Esophagus squamous epithelium (tissue), 5 donors: ENCODE results near the gene GABRA5. TPM values are rescaled to one million over a fixed set of nuclear protein-coding genes. Genes with fewer than 3 reads are reported as not detected.

Experiments used
- DNase-seq: peaks from one replicate; lab custom pipeline; 2025; lab: John Stamatoyannopoulos, UW
- H3K27ac ChIP-seq, 4 donors: fragments of 200-600 bp; sonication (generic); one replicate each; pipeline ENCODE4 v1.5.1; 2016 to 2019; ENCODE audit warnings: mild to moderate bottlenecking in 1 of 4
- H3K27me3 ChIP-seq, 4 donors: fragments of 200-600 bp; sonication (generic); 1 replicate in 3 of 4; 2 replicates in 1 of 4; pipeline versions ENCODE4 v1.5.1 to v1.6.0; 2017 to 2021; ENCODE audit warnings: antibody characterized with exemption in 1 of 4
- H3K36me3 ChIP-seq, 3 donors: fragments of 200-600 bp; sonication (generic); one replicate each; pipeline ENCODE4 v1.5.1; 2016 to 2019
- H3K4me1 ChIP-seq, 3 donors: fragments of 200-600 bp; sonication (generic); one replicate each; pipeline ENCODE4 v1.5.1; 2017 to 2019
- H3K4me3 ChIP-seq, 4 donors: fragments of 200-600 bp; sonication (generic); 1 replicate in 3 of 4; 2 replicates in 1 of 4; pipeline ENCODE4 v1.5.1; 2016 to 2019; ENCODE audit warnings: mild to moderate bottlenecking in 2 of 4, moderate library complexity in 1 of 4
- H3K9me3 ChIP-seq, 3 donors: fragments of 200-600 bp; sonication (generic); one replicate each; pipeline ENCODE4 v1.5.1; 2016 to 2019
- CTCF ChIP-seq, 6 experiments: fragments of 450-650 bp in 4 of 6; fragments of 200-600 bp in 2 of 6; sonication (generic) in 2 of 6; IDR thresholded peaks; one replicate each; pipeline ENCODE4 v1.5.1; 2016 to 2019; ENCODE audit warnings: antibody characterized with exemption in 6 of 6, mild to moderate bottlenecking in 4 of 6, moderate library complexity in 4 of 6
- POLR2A ChIP-seq, 4 donors: fragments of 450-650 bp; IDR thresholded peaks; one replicate each; pipeline ENCODE4 v1.6.1; 2017; ENCODE audit warnings: antibody characterized with exemption in 4 of 4, mild to moderate bottlenecking in 4 of 4, moderate library complexity in 3 of 4
- WGBS, 2 donors: methylation state at CpG; one replicate each; pipeline ENCODE4 v1.1.5; 2018; 5-methylcytosine and 5-hydroxymethylcytosine counted together
- intact Hi-C: fragments of 100-400 bp; cut with DNase I; formaldehyde crosslinking; loops from one replicate; pipeline ENCODE4 v1.15.0; 2022
- total RNA-seq, 4 donors: library from RNA; depleted of rRNA; stranded (reverse); fragments of >200 nt; gene quantifications; one replicate each; pipeline ENCODE4 v1.1.0, GENCODE V29; 2016
- donor health status: DM: yes; HTN: yes; CAD: no.

Gene GABRA5
- total RNA-seq, 4 donors from 2014 or later: 0.57 TPM; not detected in 2

GRCh38 chr15:26852980-26853379, 13.9 kb upstream of the GABRA5 start:
- H3K4me1 ChIP-seq: no peaks in the 10 kb centered on the region
- no peak overlapping the region for H3K4me3 ChIP-seq
- no peaks in the 10 kb centered on the region for H3K36me3 ChIP-seq
- intact Hi-C loops: no loop called here
- 78 to 82% methylated on average over 2 of the region's 2 CpGs for WGBS, 2 donors
- no peak for TF ChIP-seq CTCF (IDR thresholded peaks at IDR 0.05)
- no peak for TF ChIP-seq POLR2A (IDR thresholded peaks at IDR 0.05)
- H3K27ac ChIP-seq: no peak overlapping the region
- H3K9me3 ChIP-seq: peaks cover 0 to 4% (median 0%) of the 10 kb centered on the region in 3 donors
- no peak for DNase-seq
- peaks cover 0 to 8% (median 0%) of the 10 kb centered on the region in 4 donors for H3K27me3 ChIP-seq

- 20 to 37% methylated on average over 4 of the region's 4 CpGs for WGBS, 2 donors
- Histone ChIP-seq H3K36me3 (no peaks in the 10 kb centered on the region), H3K27ac (no peak overlapping the region), H3K4me1 (no peaks in the 10 kb centered on the region), H3K27me3 (peaks cover 0 to 8% (median 0%) of the 10 kb centered on the region in 4 donors), H3K4me3 (no peak overlapping the region), H3K9me3 (peaks cover 0 to 3% (median 0%) of the 10 kb centered on the region in 3 donors)
- TF ChIP-seq POLR2A (IDR thresholded peaks at IDR 0.05): no peak
- TF ChIP-seq CTCF (IDR thresholded peaks at IDR 0.05): no peak
- intact Hi-C loops: no loop called here
- DNase-seq: no peak
These were observed 12.4 kb upstream of the GABRA5 start for GRCh38 chr15:26854435-26854834.

GRCh38 chr15:26864664-26865191, 2.1 kb upstream of the GABRA5 start:
- Histone ChIP-seq H3K4me1 (peaks cover 4 to 23% (median 9%) of the 10 kb centered on the region in 3 donors), H3K27me3 (peaks cover 0 to 50% (median 8%) of the 10 kb centered on the region in 4 donors), H3K36me3 (no peaks in the 10 kb centered on the region), H3K27ac (no peak overlapping the region), H3K4me3 (no peak overlapping the region), H3K9me3 (no peaks in the 10 kb centered on the region)
- 2 to 6% methylated on average over 7 to 8 of the region's 8 CpGs for WGBS, 2 donors
- intact Hi-C loops: no loop called here
- TF ChIP-seq POLR2A (IDR thresholded peaks at IDR 0.05): no peak
- peak in 4 of 6 experiments; percentile 28 to 59 (median 40) for TF ChIP-seq CTCF (IDR thresholded peaks at IDR 0.05)
- no peak for DNase-seq

GRCh38 chr15:26867200-26868007, 542 bp downstream of the GABRA5 start:
- Histone ChIP-seq H3K27ac (no peak overlapping the region), H3K4me3 (peak overlapping the region in 3 of 4 donors; percentile 28 to 45 (median 31)), H3K4me1 (peaks cover 4 to 23% (median 9%) of the 10 kb centered on the region in 3 donors), H3K36me3 (no peaks in the 10 kb centered on the region), H3K27me3 (peaks cover 0 to 57% (median 8%) of the 10 kb centered on the region in 4 donors), H3K9me3 (no peaks in the 10 kb centered on the region)
- no peak for TF ChIP-seq POLR2A (IDR thresholded peaks at IDR 0.05)
- intact Hi-C loops: no loop called here
- DNase-seq: no peak
- WGBS, 2 donors: 0 to 3% methylated on average over 5 to 38 of the region's 104 CpGs

- intact Hi-C loops: no loop called here
- H3K36me3 ChIP-seq: no peaks in the 10 kb centered on the region
- peaks cover 0 to 57% (median 8%) of the 10 kb centered on the region in 4 donors for H3K27me3 ChIP-seq
- H3K27ac ChIP-seq: no peak overlapping the region
- DNase-seq: no peak
- WGBS, 2 donors: 21 to 63% methylated on average over 3 to 14 of the region's 46 CpGs
- peak overlapping the region in 2 of 4 donors; percentile 31 to 45 for H3K4me3 ChIP-seq
- H3K4me1 ChIP-seq: peaks cover 4 to 23% (median 9%) of the 10 kb centered on the region in 3 donors
- TF ChIP-seq CTCF (IDR thresholded peaks at IDR 0.05) (no peak), POLR2A (IDR thresholded peaks at IDR 0.05) (no peak)
- no peaks in the 10 kb centered on the region for H3K9me3 ChIP-seq
These were observed 1.3 kb downstream of the GABRA5 start for GRCh38 chr15:26868029-26868685.
